Activated CD4-positive, alpha-beta T cell treated with anti-CD3 and anti-CD28 coated beads for 4 hours (primary cell): ENCODE results near the gene RAB5A.
A peak's percentile ranks its signal among the peaks of the same experiment; 100 is the strongest.
"Not testable (repeated sequence)": the region's sequence is repeated elsewhere in the genome, so short reads cannot be mapped to it uniquely, and the experiment has no call there.

Experiments used
- DNase-seq, 2 donors: peaks; one replicate each; pipeline ENCODE4 v3.0.0-alpha.2; 2020

Gene RAB5A, protein sequence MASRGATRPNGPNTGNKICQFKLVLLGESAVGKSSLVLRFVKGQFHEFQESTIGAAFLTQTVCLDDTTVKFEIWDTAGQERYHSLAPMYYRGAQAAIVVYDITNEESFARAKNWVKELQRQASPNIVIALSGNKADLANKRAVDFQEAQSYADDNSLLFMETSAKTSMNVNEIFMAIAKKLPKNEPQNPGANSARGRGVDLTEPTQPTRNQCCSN

DNA sequence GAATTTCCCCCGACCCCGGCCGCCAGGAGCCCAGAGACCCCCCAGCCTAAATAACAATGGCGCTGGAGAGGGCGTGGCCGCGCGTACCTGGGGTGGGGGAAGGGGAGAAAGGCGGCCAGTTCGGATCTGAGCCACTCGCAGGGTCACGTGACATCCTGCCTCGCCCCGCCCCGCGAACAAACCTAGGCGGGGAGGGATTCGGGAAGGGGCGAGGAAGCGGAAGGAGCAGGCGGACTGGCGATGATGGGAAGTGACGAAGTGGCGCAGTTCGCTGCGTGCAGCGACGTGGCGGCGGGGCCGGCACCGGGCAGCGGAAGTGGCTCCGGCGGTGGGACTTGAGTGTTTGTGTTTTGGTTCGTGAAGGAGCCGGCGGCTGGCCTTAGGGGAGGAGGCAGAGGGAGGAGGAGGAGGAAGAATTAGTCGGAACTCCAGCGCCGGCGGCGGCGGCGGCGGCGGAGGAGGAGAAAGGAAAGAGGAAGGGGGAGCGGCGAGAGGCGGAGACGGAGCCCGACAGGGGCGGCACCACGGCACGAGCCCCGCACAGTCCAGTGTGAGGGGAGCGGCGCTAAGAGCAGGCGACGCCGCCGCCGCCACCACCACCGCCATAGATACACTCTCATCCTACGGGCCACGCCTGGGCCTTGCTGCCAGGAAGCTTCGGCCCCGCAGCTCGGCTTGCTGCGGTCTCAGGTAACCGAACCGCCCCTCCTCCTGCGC is at the start of gene RAB5A:
Gene RAB5A, plus strand, starts transcription at position 266 of the 717 bp plus-strand sequence. CDS start 3,802 bp downstream, outside the sequence.
- DNase-seq = peak; percentile 96 to 97

DNA sequence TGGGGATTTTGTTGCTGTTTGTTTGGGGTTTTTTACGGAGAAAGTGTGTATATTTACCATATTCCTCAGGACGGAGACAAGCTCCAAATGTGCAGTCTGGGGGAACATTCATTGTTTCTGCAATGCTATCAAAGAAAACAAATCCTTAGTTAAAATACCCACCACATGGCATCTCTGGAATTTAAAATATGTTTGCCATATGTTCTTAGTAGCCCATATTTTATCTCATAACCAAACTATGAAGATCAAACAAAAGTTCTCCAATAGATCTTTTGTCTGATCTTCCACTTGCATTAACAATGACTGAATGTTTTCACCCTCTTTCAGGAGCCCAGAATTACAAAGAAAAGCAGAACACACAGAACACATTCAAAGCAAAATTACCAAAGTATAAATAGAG is 48.2 kb upstream of the RAB5A start:
- no peak for DNase-seq

DNA sequence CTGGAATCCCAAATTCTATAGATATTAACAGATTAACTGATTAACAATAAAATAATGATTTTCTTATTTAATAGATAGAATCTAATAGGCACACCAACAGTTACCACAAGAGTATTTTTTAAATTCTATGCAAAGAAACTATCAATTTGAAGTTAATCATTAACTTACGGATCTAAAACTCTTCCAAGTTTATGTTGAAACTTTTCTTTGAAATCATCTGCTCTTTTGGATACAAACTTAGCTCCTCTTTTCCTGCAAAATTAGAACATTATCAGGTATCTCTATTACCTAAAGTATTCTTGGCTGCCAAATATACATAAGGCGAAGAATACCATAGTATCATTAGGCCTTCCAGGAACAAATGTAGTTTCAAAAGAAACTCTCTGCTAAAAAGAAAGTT is 47.6 kb upstream of the RAB5A start:
- no peak for DNase-seq

DNA sequence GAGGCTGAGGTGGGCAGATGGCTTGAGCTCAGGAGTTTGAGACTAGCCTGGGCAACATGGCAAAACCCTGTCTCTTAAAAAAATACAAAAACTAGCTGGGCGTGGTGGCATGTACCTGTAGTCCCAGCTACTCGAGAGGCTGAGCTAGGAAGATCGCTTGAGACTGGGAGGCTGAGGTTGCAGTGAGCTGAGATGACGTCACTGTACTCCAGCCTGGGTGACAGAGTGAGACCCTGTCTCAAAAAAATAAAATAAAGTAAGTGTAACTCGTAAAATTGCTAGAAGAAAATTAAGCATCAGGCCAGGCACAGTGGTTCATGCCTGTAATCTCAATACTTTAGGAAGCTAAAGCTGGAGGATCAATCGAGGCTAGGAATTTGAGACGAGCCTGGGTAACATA is 47.1 kb upstream of the RAB5A start:
- not testable (repeated sequence) for DNase-seq

DNA sequence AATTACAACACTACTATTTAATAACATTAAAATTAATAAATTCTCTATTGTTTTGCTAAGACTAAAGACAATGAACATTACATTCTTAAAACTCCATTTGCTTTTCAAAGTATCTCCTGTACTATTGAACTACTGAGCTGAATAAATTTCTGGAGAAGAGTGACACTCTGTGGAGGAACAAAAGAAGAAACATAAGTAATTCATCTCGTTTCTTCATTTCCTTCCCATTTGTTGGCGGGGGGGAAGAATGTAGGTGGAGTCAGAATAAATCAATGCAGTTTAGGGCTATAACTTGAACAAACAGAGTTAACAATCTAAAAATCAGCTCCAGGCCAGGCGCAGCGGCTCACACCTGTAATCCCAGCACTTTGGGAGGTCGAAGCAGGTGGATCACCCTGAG is 45.6 kb upstream of the RAB5A start:
- no peak for DNase-seq

DNA sequence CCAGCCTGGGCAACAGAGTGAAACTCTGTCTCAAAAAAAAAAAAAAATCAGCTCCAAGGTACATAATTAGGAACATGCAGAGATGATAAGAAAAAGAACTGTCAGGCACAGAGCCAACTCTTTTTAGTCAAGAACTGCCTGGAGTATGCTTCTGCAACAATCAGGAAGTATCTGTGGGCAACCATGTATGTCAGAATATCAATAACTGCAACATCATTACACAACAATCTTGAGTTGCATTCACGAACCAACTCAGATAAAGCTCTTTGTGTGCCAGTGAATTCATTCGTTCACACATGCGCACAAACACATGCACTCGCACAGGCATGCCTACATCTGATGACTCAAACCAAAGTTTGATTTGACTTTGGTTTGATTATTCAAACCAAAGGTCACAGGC is 45.0 kb upstream of the RAB5A start:
- DNase-seq = no peak

DNA sequence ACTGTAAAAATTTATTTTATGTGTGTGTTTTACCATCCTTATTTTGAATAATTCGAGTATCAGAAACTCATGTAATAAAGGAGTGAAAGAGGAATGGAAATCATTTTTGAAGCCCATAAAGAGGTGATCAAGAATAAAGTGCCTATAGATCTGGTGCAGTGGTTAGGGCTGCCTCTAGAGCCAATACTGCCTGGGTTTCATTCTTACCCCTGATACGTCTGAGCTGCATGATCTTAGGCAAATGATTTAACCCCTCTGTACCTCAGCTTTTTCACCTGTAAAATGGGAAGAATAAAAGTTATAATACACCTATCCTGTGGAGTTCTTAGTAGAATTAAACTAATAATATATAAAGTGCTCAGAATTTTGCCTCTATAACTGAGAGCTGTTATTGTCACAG is 43.2 kb upstream of the RAB5A start:
- DNase-seq = no peak

DNA sequence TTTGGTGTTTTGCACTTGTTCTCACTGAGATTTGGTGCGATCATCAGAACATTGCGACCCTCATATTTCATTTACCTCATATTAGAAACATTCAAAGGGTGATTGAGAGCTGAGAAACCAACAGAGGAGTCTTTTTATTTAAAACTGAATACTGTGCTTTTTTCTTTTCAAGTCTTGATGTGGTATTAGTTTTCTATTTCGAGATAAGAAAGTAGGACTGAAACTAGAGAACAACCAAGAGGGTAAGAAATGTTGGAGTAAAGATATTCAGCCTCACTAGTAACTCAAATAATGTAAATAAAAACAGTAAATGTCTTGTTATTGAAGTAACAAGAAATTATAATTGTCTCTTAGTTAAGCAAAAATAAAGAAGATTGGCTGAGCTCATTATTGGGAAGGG is 39.4 kb upstream of the RAB5A start:
- no peak for DNase-seq

DNA sequence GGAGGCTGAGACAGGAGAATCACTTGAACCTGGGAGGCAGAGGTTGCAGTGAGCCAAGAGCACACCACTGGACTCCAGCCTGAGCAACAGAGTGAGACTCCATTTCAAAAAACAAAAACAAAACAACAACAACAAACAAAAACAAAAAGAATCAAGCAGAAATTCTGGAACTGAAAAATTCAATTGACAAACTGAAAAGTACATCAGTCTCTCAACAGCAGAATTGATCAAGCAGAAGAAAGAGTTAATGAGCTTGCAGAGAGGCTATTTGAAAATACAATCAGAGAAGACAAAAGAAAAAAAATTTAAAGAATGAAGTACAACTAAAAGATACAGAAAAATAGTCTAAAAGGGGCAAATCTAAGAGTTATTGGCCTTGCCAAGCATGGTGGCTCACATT is 35.4 kb upstream of the RAB5A start:
- DNase-seq = no peak

DNA sequence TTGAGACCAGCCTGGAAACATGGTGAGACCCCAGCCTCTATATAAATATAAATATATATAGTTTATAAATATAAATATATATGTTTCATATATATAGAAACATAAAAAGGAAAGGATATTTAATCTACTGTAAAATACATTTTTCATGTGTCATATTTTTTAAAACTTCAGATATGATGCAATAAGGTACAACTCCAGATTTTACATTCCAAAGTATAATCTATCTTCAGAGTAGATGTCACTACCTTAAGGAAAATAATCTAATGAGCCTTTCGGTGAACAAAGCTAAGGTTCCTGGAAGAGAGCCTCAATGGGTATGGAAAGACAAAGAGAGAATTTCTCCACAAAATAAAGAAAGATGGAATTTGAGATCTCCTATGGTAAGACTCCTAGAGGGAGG is 29.7 kb upstream of the RAB5A start:
- DNase-seq = no peak

DNA sequence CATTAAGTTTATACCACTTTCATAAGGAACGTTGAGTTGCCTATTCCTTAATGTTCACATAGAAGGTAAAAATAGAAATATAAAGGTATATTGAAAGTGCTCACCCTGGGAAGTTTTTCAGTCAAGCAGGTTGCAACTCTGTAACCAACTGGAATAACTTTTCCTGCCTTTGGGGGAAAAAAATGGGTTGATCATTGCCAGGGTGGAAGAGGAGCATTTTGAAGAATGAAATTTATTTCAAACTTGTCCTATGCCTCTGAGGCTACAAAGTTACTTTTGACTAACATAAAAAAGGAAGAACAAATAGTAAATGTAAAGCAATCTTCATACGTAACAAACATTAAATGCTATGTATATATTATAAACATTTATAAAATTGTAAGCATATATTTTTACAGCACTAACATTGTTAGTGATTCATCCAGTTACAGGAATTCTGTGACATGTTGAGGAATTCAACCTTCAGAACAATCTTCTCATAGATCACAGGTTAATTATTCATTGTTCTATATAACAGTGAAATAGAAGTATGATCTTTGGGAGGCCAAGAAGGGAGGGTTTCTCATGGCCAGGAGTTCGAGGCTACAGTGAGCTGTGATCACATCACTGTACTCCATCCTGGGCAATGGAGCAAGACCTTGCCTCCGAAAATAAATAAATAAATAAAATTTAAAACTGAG is 26.4 kb upstream of the RAB5A start:
- DNase-seq = no peak

DNA sequence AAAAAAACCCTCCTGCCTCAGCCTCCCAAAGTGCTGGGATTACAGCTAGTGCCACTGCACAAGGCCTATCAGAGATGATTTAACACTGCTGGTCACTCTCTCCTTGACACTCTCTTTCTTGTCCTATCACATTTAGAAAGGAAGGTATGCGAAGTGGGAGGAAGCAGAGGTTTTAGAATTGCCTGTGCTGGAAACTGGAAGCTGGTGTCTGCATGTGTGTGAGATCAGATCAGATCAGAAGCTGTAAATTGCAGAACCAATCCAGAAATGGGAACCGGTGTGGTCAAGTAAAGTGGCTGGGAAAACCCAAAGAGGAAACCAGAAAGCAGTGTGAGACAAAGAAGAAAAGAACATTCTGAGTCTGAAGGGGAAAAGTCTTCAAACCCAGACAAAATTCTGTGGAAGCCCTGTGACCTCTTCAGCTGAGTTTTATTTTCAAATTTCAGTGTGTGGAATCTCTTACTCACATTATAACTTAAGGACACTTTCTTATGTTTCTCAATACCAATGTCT is 15.7 kb upstream of the RAB5A start:
- DNase-seq = no peak

DNA sequence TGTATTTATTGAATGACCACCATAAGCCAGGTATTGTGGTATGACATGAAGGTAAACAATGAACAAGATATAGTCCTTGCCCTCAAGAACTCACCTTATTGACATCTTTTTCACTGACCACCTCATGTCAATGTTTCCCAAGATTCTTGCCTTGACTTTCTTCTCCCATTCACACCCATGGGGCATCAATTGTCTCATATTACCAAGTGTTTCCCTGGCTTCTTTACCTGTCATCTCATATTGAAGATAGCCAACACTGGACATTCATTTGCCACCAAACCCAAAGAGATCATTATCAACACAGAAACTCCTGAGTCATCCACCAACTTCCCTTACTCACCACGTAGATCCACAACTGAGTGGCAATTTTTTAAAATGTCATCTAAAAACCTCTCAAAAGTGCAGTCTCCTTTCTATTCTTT is 15.1 kb upstream of the RAB5A start:
- no peak for DNase-seq

DNA sequence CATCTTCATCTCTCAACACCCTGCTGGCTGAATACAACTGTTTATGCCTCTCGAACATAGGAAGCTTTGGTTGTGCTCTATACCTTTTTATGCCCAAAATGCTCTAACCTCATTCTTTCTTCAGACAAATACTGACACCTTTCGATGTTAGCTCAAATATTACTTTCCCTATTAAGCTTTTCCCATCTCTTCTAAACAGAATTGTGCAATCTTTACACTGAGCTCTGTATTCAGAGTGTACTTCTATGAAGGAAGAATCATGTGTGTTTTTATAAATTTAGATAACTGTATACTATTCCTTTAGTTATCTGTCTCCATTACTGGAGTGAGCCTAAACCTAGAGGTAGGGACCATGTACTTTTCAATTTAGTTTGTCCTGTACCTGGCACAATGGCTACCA is 14.5 kb upstream of the RAB5A start:
- DNase-seq = no peak

DNA sequence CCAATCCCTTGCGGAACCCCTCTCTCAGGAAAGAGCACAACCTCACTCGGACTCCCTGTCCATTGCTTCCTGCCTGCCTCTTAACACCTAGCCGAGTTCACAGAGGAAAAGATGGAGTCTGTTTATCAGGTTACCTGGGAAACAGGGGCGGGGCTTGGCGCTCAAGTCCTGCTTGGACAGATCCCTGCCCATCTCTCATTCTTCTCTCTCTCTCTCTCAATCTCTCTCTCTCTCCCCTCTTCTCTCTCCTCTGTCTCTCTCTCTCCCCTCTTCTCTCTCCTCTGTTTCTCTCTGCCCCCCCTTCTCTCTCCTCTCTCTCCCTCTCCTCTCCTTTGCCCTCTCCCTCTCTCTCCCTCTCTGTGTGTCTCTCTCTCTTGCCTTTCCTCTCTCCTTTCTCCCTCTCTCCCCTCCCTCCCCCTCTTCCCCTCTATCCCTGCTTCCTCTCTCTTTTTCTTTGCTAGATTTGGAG is 12.8 kb upstream of the RAB5A start, which contains the start of gene EFHB:
Gene EFHB, minus strand, starts transcription at position 120 of the 469 bp plus-strand sequence. CDS start 199 bp downstream, outside the sequence.
- no peak for DNase-seq

DNA sequence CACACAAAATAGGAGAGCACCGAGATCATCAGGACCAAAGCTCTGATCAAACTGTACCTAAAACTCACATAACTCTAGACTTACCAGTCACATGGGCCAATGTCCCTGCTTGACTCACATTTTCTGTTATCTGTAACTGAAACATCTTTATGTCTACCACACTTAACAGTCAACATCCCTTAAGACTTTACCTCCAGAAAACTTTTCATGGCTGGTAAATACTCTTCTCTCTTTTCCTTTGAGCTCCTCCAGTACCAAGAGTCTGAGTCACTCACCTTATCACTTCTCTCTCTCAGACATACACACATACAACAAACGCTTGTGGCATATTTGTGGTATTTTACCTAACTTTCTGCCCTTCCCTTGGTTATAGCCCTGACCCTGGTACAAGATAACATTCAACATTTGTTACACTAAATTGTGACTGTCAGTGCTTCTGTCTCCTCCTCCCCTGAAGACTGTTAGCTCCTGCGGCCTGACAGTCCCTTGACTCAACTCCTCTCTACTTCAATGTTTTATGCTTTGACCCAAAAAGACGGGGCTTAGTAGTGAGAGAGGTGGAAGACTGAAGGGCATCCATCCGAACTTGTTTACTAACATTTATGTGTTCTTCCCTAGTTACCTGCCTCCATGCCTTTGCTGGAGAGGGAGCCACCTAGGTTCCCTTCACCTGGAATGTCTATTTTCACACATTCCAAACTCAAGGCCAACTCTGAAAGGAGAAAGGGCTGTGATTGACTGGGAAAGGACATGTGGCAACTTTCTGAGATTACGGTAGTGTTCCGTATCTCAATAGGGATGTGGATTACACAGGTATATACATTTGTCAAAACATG is 9.2 kb upstream of the RAB5A start:
- DNase-seq = no peak

DNA sequence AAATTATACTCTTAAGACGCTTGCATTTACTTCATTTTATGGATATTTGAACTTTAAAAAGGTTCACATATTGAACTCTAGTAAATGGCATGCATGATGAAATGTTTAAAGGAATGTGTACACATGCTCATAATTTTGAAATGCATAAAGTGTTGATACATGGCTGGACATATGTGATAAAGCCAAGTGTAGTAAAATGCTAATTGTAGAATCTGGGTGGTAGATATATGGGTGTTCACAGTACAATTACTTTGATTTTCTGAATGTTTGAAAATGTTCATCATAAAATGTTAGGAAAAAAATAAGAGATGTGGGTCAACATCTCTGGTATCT is 8.6 kb upstream of the RAB5A start:
- no peak for DNase-seq

DNA sequence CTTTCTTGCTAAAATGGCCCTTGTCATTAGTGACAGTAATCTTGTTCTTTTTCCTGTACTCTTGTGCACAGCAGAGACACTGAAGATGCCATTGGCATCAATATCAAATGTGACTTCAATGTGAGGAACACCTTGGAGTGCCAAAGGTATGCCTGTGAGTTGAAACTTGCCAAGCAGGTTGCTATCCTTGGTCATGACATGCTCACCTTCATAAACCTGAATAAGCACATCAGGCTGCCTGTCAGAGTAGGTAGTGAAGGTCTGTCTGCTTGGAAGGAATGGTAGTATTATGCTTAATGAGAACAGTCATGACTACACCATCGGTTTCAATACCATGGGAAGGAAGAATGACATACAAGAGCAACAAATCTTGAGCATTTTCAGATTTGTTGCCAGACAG is 6.3 kb upstream of the RAB5A start:
- DNase-seq = no peak

DNA sequence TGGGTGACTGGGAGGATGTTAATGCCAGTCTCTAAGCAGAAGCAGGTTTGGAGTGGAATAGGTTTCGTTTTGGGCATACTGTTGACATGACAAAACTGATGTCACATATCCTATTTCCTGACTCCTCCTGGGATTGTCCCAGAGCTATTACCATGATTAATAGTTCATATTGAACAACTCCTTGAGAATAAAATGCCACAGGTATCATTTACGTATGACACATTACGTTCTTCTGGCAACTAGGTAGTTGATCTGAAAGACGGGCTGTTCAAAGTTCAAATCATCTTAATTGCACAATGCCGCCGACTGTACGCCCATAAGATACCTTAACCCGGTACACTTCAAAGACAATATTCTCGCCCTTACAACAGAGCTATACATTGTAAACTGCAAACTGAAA is 1.4 kb upstream of the RAB5A start:
- DNase-seq = no peak

DNA sequence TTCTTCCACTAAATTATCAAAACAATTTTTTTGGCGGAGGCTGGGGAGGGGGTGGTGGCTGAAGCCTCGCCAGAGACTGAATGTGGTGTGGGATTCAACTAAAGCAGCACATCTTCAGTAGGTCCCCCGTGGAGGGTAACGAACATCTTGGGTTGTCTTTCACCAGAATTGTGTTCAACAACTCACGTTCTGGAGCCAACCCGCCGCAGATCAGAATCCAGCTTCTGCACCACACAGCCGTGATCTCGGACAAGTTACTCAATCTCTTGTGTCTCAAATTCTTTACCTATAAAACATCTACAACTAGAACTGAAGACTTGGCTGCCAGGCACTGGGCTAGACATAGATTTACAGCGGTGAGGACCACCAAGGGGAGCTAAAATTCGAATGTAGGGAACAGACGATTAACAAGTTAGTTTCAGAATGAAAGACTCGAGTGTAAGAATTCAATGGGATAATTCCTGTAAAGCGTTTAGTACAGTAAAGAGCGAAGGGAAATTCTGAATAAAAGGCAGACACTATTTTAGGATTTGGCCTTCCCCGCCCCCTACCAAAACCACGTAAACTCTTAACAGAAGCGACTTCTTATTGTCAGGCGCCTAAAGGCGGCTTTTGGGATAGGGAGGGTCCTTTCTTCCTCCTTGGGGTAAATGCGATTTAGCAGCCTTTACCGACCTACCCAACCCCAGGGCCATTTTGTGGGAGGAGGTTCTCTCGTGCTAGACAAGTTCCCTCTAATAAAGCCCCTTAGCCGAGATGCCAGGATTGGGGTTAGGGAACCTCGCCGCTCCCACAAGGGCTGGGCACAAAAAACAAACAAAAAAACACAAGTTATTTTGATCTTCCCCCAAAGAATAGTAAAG is 697 bp upstream of the RAB5A start:
- peak in 1 of 2 donors; percentile 8 for DNase-seq

DNA sequence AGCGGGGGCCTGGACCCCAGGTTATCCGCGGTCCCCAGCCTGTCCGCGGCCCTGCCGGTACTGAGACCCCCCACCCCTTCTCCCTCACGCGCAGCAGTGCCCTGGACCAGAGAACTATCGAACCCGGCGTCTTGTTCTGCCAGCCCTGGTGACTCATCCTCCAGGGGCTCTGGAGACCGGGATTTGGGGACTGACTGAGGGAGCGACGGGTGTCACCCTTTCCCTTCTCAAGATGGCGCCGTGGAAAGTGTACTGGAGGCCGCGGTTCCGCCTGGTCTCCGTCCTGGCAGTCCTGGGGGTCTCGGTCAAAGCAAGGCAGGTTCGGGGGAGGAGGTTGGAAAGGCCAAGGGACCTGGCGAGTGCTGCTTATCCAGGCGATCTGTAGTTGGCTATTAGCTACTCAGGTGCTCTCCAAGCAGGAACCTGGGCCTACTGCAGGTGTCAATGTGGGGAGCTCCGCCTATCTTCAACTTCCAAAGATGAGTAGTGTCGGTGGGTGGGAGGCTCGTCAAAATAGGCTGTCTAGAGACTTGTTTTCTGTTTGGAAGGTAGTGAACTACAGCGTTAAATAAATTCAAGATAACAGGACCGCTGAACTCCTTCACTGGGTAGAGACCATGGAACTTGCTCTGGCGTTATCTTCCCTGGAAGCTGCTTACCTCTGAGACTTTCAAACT is 790 bp downstream of the RAB5A start:
- DNase-seq = peak; percentile 45 to 56
